Natural killer cell treated with Interleukin-12 subunit alpha and Interleukin-12 subunit beta and Interleukin-15 and Interleukin-18, amount 100 ng/mL, for 72 hours (primary cell): ENCODE data around the gene CLDN15. TPM values are rescaled to one million over a fixed set of nuclear protein-coding genes. Genes with fewer than 3 reads are reported as not detected.

ENCODE experiments used
- ATAC-seq, 2 donors: fragments of 150-1000 bp; cut with Tn5 transposase in 1 of 2; sonication (Bioruptor Pico), chemical (Tn5 transposase) in 1 of 2; 2 replicates each; pipeline ENCODE4 v1.10.0; 2021
- DNase-seq: peaks from one replicate; pipeline ENCODE4 v3.0.0; 2022; ENCODE audit warnings: low spot score
- H3K27ac Mint-ChIP-seq, 2 donors: 1 replicate in 1 of 2; 2 replicates in 1 of 2; pipeline ENCODE4 v1.8.0; 2022; ENCODE audit warnings: mixed read lengths in 2 of 2, mild to moderate bottlenecking in 1 of 2, moderate library complexity in 1 of 2
- H3K27me3 Mint-ChIP-seq, 2 donors: 1 replicate in 1 of 2; 2 replicates in 1 of 2; pipeline ENCODE4 v1.8.0; 2022; ENCODE audit warnings: mixed read lengths in 2 of 2
- H3K36me3 Mint-ChIP-seq: one replicate; pipeline ENCODE4 v1.8.0; 2022; ENCODE audit warnings: mixed read lengths
- H3K4me1 Mint-ChIP-seq, 2 donors: 1 replicate in 1 of 2; 2 replicates in 1 of 2; pipeline ENCODE4 v1.8.0; 2022; ENCODE audit warnings: low read depth in 2 of 2, mixed read lengths in 2 of 2, mild to moderate bottlenecking in 1 of 2
- H3K4me3 Mint-ChIP-seq: one replicate; pipeline ENCODE4 v1.8.0; 2022; ENCODE audit warnings: mixed read lengths
- H3K9me3 Mint-ChIP-seq: 2 replicates; pipeline ENCODE4 v1.8.0; 2022; ENCODE audit warnings: mixed read lengths
- total RNA-seq, 2 donors: library from RNA; stranded (reverse); gene quantifications; one replicate each; pipeline ENCODE4 v1.2.3, GENCODE V29; 2022

CLDN15 gene
- total RNA-seq, 2 donors from 2014 or later: 16.6 to 34.0 TPM

GRCh38 chr7:101239951-101240220 is 2.3 kb upstream of the CLDN15 start:
- no peaks in the 10 kb centered on the region for H3K9me3 Mint-ChIP-seq
- no peak for ATAC-seq
- no peaks in the 10 kb centered on the region for H3K27me3 Mint-ChIP-seq

GRCh38 chr7:101239191-101239950 is 1.8 kb upstream of the CLDN15 start:
- H3K4me1 Mint-ChIP-seq: peaks cover 6 to 7% of the 10 kb centered on the region in 2 donors
- no peaks in the 10 kb centered on the region for H3K36me3 Mint-ChIP-seq
- H3K27me3 Mint-ChIP-seq: no peaks in the 10 kb centered on the region
- no peak overlapping the region for H3K4me3 Mint-ChIP-seq
- no peak overlapping the region for H3K27ac Mint-ChIP-seq
- DNase-seq (peak; percentile 61), ATAC-seq (no peak)
- no peaks in the 10 kb centered on the region for H3K9me3 Mint-ChIP-seq

More at GRCh38 chr7:101239951-101240220, 2.3 kb upstream of the CLDN15 start:
- Mint-ChIP-seq H3K27ac (no peak overlapping the region), H3K36me3 (no peaks in the 10 kb centered on the region), H3K4me1 (peaks cover 9 to 11% of the 10 kb centered on the region in 2 donors), H3K4me3 (no peak overlapping the region)
- DNase-seq: no peak

- Mint-ChIP-seq H3K36me3 (no peaks in the 10 kb centered on the region), H3K4me1 (peaks cover 1% of the 10 kb centered on the region in 2 donors), H3K27me3 (no peaks in the 10 kb centered on the region), H3K9me3 (no peaks in the 10 kb centered on the region), H3K27ac (no peak overlapping the region), H3K4me3 (no peak overlapping the region)
- ATAC-seq: no peak
- no peak for DNase-seq
Observed at GRCh38 chr7:101238226-101239182, 902 bp upstream of the CLDN15 start.

GRCh38 chr7:101236292-101236835 is 1.2 kb downstream of the CLDN15 start:
- H3K27ac Mint-ChIP-seq: no peak overlapping the region
- H3K36me3 Mint-ChIP-seq: no peaks in the 10 kb centered on the region
- no peak for DNase-seq
- H3K4me3 Mint-ChIP-seq: no peak overlapping the region
- H3K9me3 Mint-ChIP-seq: no peaks in the 10 kb centered on the region
- no peak for ATAC-seq
- no peaks in the 10 kb centered on the region for H3K4me1 Mint-ChIP-seq
- no peaks in the 10 kb centered on the region for H3K27me3 Mint-ChIP-seq

- no peaks in the 10 kb centered on the region for H3K27me3 Mint-ChIP-seq
- DNase-seq: no peak
- H3K9me3 Mint-ChIP-seq: no peaks in the 10 kb centered on the region
- no peaks in the 10 kb centered on the region for H3K36me3 Mint-ChIP-seq
- H3K27ac Mint-ChIP-seq: no peak overlapping the region
- ATAC-seq: no peak
- no peak overlapping the region for H3K4me3 Mint-ChIP-seq
- H3K4me1 Mint-ChIP-seq: peaks cover 3 to 4% of the 10 kb centered on the region in 2 donors
Observed at GRCh38 chr7:101235522-101235921, 2.1 kb downstream of the CLDN15 start.

GRCh38 chr7:101235050-101235449 is 2.6 kb downstream of the CLDN15 start:
- H3K9me3 Mint-ChIP-seq: no peaks in the 10 kb centered on the region
- H3K27ac Mint-ChIP-seq: no peak overlapping the region
- H3K36me3 Mint-ChIP-seq: no peaks in the 10 kb centered on the region
- H3K4me1 Mint-ChIP-seq: peaks cover 5 to 6% of the 10 kb centered on the region in 2 donors
- DNase-seq (peak; percentile 32), ATAC-seq (no peak)
- no peaks in the 10 kb centered on the region for H3K27me3 Mint-ChIP-seq
- H3K4me3 Mint-ChIP-seq: no peak overlapping the region

GRCh38 chr7:101234636-101235035 is 3.0 kb downstream of the CLDN15 start:
- H3K27ac Mint-ChIP-seq: no peak overlapping the region
- H3K27me3 Mint-ChIP-seq: no peaks in the 10 kb centered on the region
- H3K36me3 Mint-ChIP-seq: no peaks in the 10 kb centered on the region
- no peak overlapping the region for H3K4me3 Mint-ChIP-seq
- peaks cover 5 to 6% of the 10 kb centered on the region in 2 donors for H3K4me1 Mint-ChIP-seq
- no peaks in the 10 kb centered on the region for H3K9me3 Mint-ChIP-seq
- ATAC-seq (no peak), DNase-seq (no peak)

- H3K9me3 Mint-ChIP-seq: no peaks in the 10 kb centered on the region
- no peak for DNase-seq
- H3K36me3 Mint-ChIP-seq: no peaks in the 10 kb centered on the region
- no peaks in the 10 kb centered on the region for H3K27me3 Mint-ChIP-seq
- H3K4me3 Mint-ChIP-seq: no peak overlapping the region
- no peak for ATAC-seq
- no peak overlapping the region for H3K27ac Mint-ChIP-seq
- H3K4me1 Mint-ChIP-seq: peaks cover 5 to 6% of the 10 kb centered on the region in 2 donors
Observed at GRCh38 chr7:101233907-101234547, 3.6 kb downstream of the CLDN15 start.

- peaks cover 5 to 6% of the 10 kb centered on the region in 2 donors for H3K4me1 Mint-ChIP-seq
- no peaks in the 10 kb centered on the region for H3K27me3 Mint-ChIP-seq
- H3K9me3 Mint-ChIP-seq: no peaks in the 10 kb centered on the region
- no peak overlapping the region for H3K27ac Mint-ChIP-seq
- no peak overlapping the region for H3K4me3 Mint-ChIP-seq
- DNase-seq: no peak
- ATAC-seq: no peak
- no peaks in the 10 kb centered on the region for H3K36me3 Mint-ChIP-seq
Observed at GRCh38 chr7:101232141-101232850, 5.3 kb downstream of the CLDN15 start.

- no peak for ATAC-seq
Observed at GRCh38 chr7:101231644-101232043, 6.0 kb downstream of the CLDN15 start.

GRCh38 chr7:101226721-101227120 is 10.9 kb downstream of the CLDN15 start:
- peaks cover 6 to 10% of the 10 kb centered on the region in 2 donors for H3K4me1 Mint-ChIP-seq
- DNase-seq (no peak), ATAC-seq (no peak)
- H3K27ac Mint-ChIP-seq: no peak overlapping the region
- H3K27me3 Mint-ChIP-seq: no peaks in the 10 kb centered on the region
- H3K4me3 Mint-ChIP-seq: no peak overlapping the region
- no peaks in the 10 kb centered on the region for H3K9me3 Mint-ChIP-seq
- H3K36me3 Mint-ChIP-seq: no peaks in the 10 kb centered on the region

More at GRCh38 chr7:101231644-101232043, 6.0 kb downstream of the CLDN15 start:
- no peaks in the 10 kb centered on the region for H3K36me3 Mint-ChIP-seq
- H3K4me3 Mint-ChIP-seq: no peak overlapping the region
- H3K9me3 Mint-ChIP-seq: no peaks in the 10 kb centered on the region
- peaks cover 5 to 6% of the 10 kb centered on the region in 2 donors for H3K4me1 Mint-ChIP-seq
- DNase-seq: no peak
- no peaks in the 10 kb centered on the region for H3K27me3 Mint-ChIP-seq
- H3K27ac Mint-ChIP-seq: no peak overlapping the region

- H3K9me3 Mint-ChIP-seq: no peaks in the 10 kb centered on the region
- H3K4me1 Mint-ChIP-seq: peaks cover 4 to 13% of the 10 kb centered on the region in 2 donors
- ATAC-seq (no peak), DNase-seq (no peak)
- no peak overlapping the region for H3K4me3 Mint-ChIP-seq
- no peaks in the 10 kb centered on the region for H3K36me3 Mint-ChIP-seq
- H3K27ac Mint-ChIP-seq: no peak overlapping the region
- no peaks in the 10 kb centered on the region for H3K27me3 Mint-ChIP-seq
Observed at GRCh38 chr7:101225650-101226049, 12.0 kb downstream of the CLDN15 start.

GRCh38 chr7:101223528-101223927 is 14.1 kb downstream of the CLDN15 start:
- no peak for DNase-seq
- H3K4me1 Mint-ChIP-seq: peaks cover 15 to 17% of the 10 kb centered on the region in 2 donors
- H3K9me3 Mint-ChIP-seq: no peaks in the 10 kb centered on the region
- H3K36me3 Mint-ChIP-seq: no peaks in the 10 kb centered on the region
- ATAC-seq: no peak
- H3K4me3 Mint-ChIP-seq: no peak overlapping the region
- H3K27ac Mint-ChIP-seq: no peak overlapping the region
- H3K27me3 Mint-ChIP-seq: no peaks in the 10 kb centered on the region
